ENCODE results near the gene DTX3.

GRCh38 chr12:57586128-57586527, 18.5 kb upstream of the DTX3 start:
- TF ChIP-seq GATA3 (IDR thresholded peaks at IDR 0.05; ENCODE audit: low read depth, low read length) (no peak), GATA2 (IDR thresholded peaks at IDR 0.05; ENCODE audit: low read depth, low read length) (no peak)

Data from SH-SY5Y (cell line).